Endothelial cell (in vitro differentiated cells): ENCODE measurements around the gene ZBTB20. TPM values are rescaled to one million over a fixed set of nuclear protein-coding genes. Genes with fewer than 3 reads are reported as not detected.

Experiments
- DNase-seq: peaks from one replicate; pipeline ENCODE4 v3.0.0; 2021; ENCODE audit warnings: low spot score
- H3K27ac Mint-ChIP-seq: one replicate; pipeline ENCODE4 v1.8.0; 2021; ENCODE audit warnings: mixed read lengths, inconsistent platforms; ENCODE audit not compliant: unreplicated experiment
- H3K27me3 Mint-ChIP-seq: one replicate; pipeline ENCODE4 v1.8.0; 2021; ENCODE audit warnings: mild to moderate bottlenecking, moderate library complexity, mixed read lengths, inconsistent platforms; ENCODE audit not compliant: unreplicated experiment
- H3K36me3 Mint-ChIP-seq: one replicate; pipeline ENCODE4 v1.8.0; 2021; ENCODE audit warnings: mild to moderate bottlenecking, low read depth, mixed read lengths, inconsistent platforms; ENCODE audit not compliant: unreplicated experiment
- H3K4me1 Mint-ChIP-seq: one replicate; pipeline ENCODE4 v1.8.0; 2021; ENCODE audit warnings: mild to moderate bottlenecking, mixed read lengths, inconsistent platforms; ENCODE audit not compliant: unreplicated experiment
- H3K4me3 Mint-ChIP-seq: one replicate; pipeline ENCODE4 v1.8.0; 2021; ENCODE audit warnings: mild to moderate bottlenecking, mixed read lengths, inconsistent platforms; ENCODE audit not compliant: unreplicated experiment
- H3K9me3 Mint-ChIP-seq: one replicate; pipeline ENCODE4 v1.8.0; 2021; ENCODE audit warnings: mixed read lengths, inconsistent platforms; ENCODE audit not compliant: unreplicated experiment
- CTCF ChIP-seq: fragments of 200-600 bp; sonication (generic); IDR thresholded peaks from one replicate; pipeline ENCODE4 v1.5.0; 2021; ENCODE audit warnings: antibody characterized with exemption; ENCODE audit not compliant: unreplicated experiment
- total RNA-seq: library from RNA; stranded (reverse); fragmentation: NEBNext Ultra II Directional; extraction: Animal tissue kit (Norgen Biotek cat#: 25700); gene quantifications from one replicate; pipeline ENCODE4 v1.2.1, GENCODE V29; 2021; ENCODE audit not compliant: unreplicated experiment

The ZBTB20 gene
- total RNA-seq, 1 donor from 2014 or later, result 4.2 TPM

- Mint-ChIP-seq H3K4me1 (peaks cover 46% of the 10 kb centered on the region), H3K36me3 (no peaks in the 10 kb centered on the region), H3K27me3 (peaks cover 1% of the 10 kb centered on the region), H3K4me3 (no peak overlapping the region), H3K9me3 (no peaks in the 10 kb centered on the region), H3K27ac (no peak overlapping the region)
- DNase-seq, result no peak
- TF ChIP-seq CTCF, result no peak
Measured at GRCh38 chr3:114333923-114334240, 813.2 kb downstream of the ZBTB20 start.

DNA sequence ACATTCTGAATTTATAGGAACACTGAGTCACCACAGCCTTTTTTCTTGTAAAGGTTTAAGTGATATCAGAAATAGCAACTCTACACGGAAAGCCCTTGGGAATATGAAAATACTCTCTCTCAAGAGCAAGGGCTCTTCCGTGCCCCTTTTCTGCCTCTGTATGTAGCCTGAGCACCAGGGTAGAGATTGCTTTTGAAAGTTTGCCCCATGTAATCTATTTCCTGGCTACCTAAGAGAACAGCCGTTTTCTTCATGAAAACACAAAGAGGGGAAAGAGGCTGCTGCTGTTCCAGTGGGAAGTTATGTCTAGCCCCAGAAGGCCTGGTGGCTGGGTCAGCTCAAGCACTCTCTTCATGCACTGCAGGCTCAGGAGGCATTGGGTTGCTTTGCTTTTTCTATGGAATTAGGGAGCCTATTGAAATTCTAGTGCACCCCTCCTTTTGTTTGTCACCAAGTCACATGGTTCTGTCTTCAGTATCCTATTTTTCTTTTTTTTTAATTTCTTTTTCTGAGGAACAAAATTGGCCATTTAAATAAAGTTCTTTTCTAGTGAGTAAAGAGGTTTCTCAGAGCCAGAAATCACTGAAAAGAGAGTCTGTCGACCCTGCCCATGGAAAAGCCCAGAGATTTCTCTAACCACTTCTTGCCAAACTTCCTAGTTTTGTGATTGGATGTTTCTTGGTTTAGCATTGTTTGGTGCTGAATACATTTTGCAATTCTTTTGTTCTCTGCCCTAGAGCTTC, 813.7 kb downstream of the ZBTB20 start:
- Mint-ChIP-seq H3K36me3 (no peaks in the 10 kb centered on the region), H3K4me1 (peaks cover 46% of the 10 kb centered on the region), H3K4me3 (no peak overlapping the region), H3K27ac (peak overlapping the region; percentile 21), H3K27me3 (peaks cover 1% of the 10 kb centered on the region), H3K9me3 (no peaks in the 10 kb centered on the region)
- no peak for DNase-seq
- TF ChIP-seq CTCF, result no peak

DNA sequence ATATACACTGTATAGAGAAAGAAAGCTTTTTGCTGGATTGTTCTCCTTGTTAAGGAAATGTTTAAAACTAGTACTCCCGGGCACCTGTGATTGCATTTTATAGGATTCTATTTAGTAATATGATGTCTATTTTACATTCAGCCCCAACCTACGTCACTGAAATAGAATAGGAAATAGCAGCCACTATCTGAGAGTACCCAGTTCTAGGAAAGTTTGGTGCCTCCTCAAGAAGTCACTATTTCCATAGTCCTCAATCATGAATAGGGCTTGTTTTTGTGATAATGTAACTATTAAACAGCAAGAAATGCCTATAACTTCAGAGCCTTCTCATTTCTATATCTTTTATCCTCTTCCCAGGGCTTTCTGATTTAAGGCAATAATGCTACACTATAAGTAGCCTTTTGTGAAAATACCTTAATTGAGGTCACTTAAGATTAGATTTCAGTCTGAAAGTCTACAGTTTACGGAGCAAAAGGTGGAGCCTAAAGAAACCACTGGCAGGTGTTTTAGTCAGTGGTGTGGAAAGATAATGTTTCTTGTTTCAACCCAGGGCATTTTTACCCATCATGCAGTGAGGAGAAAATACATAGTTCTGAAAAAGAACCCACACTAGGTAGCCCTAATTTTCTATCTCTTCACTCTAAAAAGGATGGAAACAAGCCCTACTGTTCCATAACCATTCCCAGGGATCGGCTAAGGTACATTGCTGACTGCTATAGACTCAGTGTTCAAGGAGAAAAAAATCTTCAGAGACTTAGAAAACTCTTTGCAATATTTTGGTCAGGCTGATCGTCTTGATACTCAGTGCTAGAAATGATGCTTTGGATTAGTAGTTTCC, 814.5 kb downstream of the ZBTB20 start:
- Mint-ChIP-seq H3K27ac (no peak overlapping the region), H3K36me3 (no peaks in the 10 kb centered on the region), H3K4me1 (peaks cover 46% of the 10 kb centered on the region), H3K27me3 (peaks cover 1% of the 10 kb centered on the region), H3K4me3 (no peak overlapping the region), H3K9me3 (no peaks in the 10 kb centered on the region)
- no peak for TF ChIP-seq CTCF
- DNase-seq, result no peak

GRCh38 chr3:114331710-114332109, 815.4 kb downstream of the ZBTB20 start:
- H3K4me1 Mint-ChIP-seq, result peaks cover 46% of the 10 kb centered on the region
- DNase-seq, result no peak
- H3K27ac Mint-ChIP-seq, result no peak overlapping the region
- H3K36me3 Mint-ChIP-seq, result no peaks in the 10 kb centered on the region
- no peak overlapping the region for H3K4me3 Mint-ChIP-seq
- H3K27me3 Mint-ChIP-seq, result peaks cover 1% of the 10 kb centered on the region
- H3K9me3 Mint-ChIP-seq, result no peaks in the 10 kb centered on the region
- TF ChIP-seq CTCF, result no peak

DNA sequence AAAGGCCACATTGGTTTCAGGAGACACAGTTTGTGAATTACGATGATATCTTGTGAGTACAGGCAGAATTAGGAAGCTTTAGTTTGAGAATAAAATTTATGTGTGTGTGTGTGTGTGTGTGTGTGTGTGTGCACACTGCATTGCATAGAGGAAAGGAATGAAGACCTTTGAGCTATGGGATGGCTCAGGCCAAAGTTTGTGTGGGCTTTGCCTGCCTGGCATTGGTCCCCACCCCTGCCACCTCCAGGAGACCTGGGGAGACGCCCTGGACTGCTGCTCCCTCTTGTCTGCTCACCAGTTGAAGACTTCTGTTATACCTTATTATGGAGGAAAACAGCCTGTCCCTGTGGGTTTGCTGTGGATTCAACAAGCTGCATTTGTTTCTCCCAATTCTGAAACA, 816.1 kb downstream of the ZBTB20 start:
- Mint-ChIP-seq H3K27me3 (peaks cover 1% of the 10 kb centered on the region), H3K36me3 (no peaks in the 10 kb centered on the region), H3K9me3 (no peaks in the 10 kb centered on the region), H3K4me3 (no peak overlapping the region), H3K4me1 (peaks cover 44% of the 10 kb centered on the region), H3K27ac (no peak overlapping the region)
- no peak for TF ChIP-seq CTCF
- DNase-seq, result no peak
